ENCODE measurements around the gene RRP1B. TPM values are rescaled to one million over a fixed set of nuclear protein-coding genes. Genes with fewer than 3 reads are reported as not detected.

Gene RRP1B
- total RNA-seq, 1 donor = 17.4 TPM

DNA sequence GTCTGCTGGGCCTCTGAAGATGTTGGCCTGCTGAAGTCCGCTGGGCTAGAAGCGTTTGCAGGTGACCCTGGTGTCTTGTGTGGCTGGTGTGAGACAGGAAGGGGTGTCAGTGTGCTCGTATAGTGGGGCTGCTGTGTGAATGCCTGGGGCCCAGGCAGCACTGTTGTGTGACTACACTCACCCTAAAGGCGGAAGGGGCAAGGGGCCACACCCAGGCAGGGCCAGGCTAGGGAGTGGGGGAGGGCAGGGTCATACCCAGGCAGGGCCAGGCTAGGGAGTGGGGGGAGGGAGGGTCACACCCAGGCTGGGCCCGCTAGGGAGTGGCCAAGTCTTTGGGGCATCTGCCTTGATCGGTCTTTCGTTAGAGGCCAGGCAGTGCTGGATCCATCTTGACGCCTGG is 84.6 kb downstream of the RRP1B start:
- H3K4me1 ChIP-seq (ENCODE audit: insufficient read depth, low read length) = no peaks in the 10 kb centered on the region
- H3K4me2 ChIP-seq (ENCODE audit: insufficient read depth, low read length) = no peak overlapping the region
- H4K20me1 ChIP-seq (ENCODE audit: insufficient read depth, low read length) = peaks cover 16% of the 10 kb centered on the region
- no peak overlapping the region for H2AFZ ChIP-seq (ENCODE audit: low read length)
- H3K9me3 ChIP-seq (ENCODE audit: low read depth, low read length) = no peaks in the 10 kb centered on the region
- H3K79me2 ChIP-seq (ENCODE audit: insufficient read depth, low read length) = peaks cover 2% of the 10 kb centered on the region
- no peak for DNase-seq (ENCODE audit: insufficient read length, low spot score, missing footprints)
- TF ChIP-seq, protein P1, sequence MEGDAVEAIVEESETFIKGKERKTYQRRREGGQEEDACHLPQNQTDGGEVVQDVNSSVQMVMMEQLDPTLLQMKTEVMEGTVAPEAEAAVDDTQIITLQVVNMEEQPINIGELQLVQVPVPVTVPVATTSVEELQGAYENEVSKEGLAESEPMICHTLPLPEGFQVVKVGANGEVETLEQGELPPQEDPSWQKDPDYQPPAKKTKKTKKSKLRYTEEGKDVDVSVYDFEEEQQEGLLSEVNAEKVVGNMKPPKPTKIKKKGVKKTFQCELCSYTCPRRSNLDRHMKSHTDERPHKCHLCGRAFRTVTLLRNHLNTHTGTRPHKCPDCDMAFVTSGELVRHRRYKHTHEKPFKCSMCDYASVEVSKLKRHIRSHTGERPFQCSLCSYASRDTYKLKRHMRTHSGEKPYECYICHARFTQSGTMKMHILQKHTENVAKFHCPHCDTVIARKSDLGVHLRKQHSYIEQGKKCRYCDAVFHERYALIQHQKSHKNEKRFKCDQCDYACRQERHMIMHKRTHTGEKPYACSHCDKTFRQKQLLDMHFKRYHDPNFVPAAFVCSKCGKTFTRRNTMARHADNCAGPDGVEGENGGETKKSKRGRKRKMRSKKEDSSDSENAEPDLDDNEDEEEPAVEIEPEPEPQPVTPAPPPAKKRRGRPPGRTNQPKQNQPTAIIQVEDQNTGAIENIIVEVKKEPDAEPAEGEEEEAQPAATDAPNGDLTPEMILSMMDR (IDR thresholded peaks at IDR 0.05; ENCODE audit: extremely low read depth, low read depth, low read length) = no peak
- no peaks in the 10 kb centered on the region for H3K27me3 ChIP-seq (ENCODE audit: insufficient read depth, low read length)
- peaks cover 47% of the 10 kb centered on the region for H3K36me3 ChIP-seq (ENCODE audit: insufficient read depth, low read length)
- H3K4me3 ChIP-seq (ENCODE audit: insufficient read depth, low read length) = no peak overlapping the region
- no peak overlapping the region for H3K27ac ChIP-seq (ENCODE audit: low read depth, low read length)

DNA sequence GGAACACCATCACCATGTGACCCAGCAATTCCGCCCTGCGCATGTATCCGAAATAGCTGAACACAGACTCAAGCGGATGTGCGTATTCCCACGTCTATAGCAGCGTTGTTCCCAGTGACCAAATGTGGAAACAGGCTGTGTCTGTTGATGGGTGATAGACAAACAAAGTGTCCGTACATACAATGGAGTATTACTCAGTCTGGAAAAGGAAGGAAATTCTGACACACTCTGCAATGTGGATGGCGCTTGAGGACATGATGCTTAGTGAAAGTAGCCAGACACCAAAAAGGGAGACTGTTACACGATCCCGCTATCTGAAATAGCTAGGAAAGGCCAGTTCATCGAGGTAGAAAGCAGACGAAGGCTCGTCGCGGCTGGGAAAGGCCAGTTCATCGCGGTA is 85.4 kb downstream of the RRP1B start:
- Histone ChIP-seq H3K79me2 (ENCODE audit: insufficient read depth, low read length) (peaks cover 2% of the 10 kb centered on the region), H3K27me3 (ENCODE audit: insufficient read depth, low read length) (no peaks in the 10 kb centered on the region), H3K4me1 (ENCODE audit: insufficient read depth, low read length) (no peaks in the 10 kb centered on the region), H3K27ac (ENCODE audit: low read depth, low read length) (no peak overlapping the region), H3K36me3 (ENCODE audit: insufficient read depth, low read length) (peaks cover 51% of the 10 kb centered on the region), H4K20me1 (ENCODE audit: insufficient read depth, low read length) (peaks cover 16% of the 10 kb centered on the region), H3K4me3 (ENCODE audit: insufficient read depth, low read length) (no peak overlapping the region), H3K4me2 (ENCODE audit: insufficient read depth, low read length) (no peak overlapping the region), H2AFZ (ENCODE audit: low read length) (no peak overlapping the region), H3K9me3 (ENCODE audit: low read depth, low read length) (no peaks in the 10 kb centered on the region)
- DNase-seq (ENCODE audit: insufficient read length, low spot score, missing footprints) = no peak
- TF ChIP-seq, protein P1 (IDR thresholded peaks at IDR 0.05; ENCODE audit: extremely low read depth, low read depth, low read length) = no peak

Small RNA genes within 50 kb of the gene (small RNA-seq; reads per million reads assigned to genes)
- not detected for gene MIR6070

Other genes with a start within 250 kb of the RRP1B start
- 3.2 and 3.3 TPM in 2 replicates for gene SIK1, start 232.4 kb upstream of the RRP1B start, total RNA-seq
- 1.8 and 2.1 TPM in 2 replicates for gene HSF2BP, start 72 bp upstream of the RRP1B start, total RNA-seq
- 88.4 and 89.4 TPM in 2 replicates for gene PDXK, start 59.6 kb downstream of the RRP1B start, total RNA-seq
- gene CSTB, start 116.7 kb downstream of the RRP1B start, total RNA-seq = 14.8 and 18.3 TPM in 2 replicates
- 16.5 and 18.5 TPM in 2 replicates for gene RRP1, start 130.0 kb downstream of the RRP1B start, total RNA-seq
- 37.4 and 47.4 TPM in 2 replicates for gene AGPAT3, start 205.7 kb downstream of the RRP1B start, total RNA-seq